Tongue (tissue), 2 donors: ENCODE data around the gene CELF5. TPM values are rescaled to one million over a fixed set of nuclear protein-coding genes. Genes with fewer than 3 reads are reported as not detected.

Experiments used
- DNase-seq: peaks from one replicate; pipeline ENCODE4 v3.0.0-alpha.2; 2015
- total RNA-seq: library from RNA; depleted of rRNA; stranded (reverse); fragments of >200 nt; gene quantifications from one replicate; pipeline ENCODE4 v1.2.3, GENCODE V29; 2014

The CELF5 gene
- total RNA-seq, 1 donor from 2014 or later, result 0.10 TPM

GRCh38 chr19:3243819-3244700 is 19.6 kb downstream of the CELF5 start:
- DNase-seq, result peak; percentile 85

DNA sequence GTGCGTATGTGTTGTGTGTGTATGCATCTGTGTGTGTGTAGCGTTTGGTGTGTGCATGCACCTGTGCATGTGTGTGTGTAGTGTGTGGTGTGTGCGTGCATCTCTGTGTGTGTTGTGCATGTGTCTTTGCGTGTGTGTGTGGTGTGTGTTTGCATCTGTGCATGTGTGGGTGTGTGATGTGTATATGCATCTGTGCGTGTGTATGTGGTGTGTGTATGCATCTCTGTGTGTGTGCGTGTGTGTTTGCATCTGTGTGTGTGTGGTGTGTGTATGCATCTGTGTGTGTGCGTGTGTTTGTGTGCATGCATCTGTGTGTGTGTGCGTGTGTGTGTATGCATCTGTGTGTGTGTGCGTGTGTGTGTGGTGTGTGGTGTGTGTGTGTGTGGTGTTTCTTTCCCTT is 20.6 kb downstream of the CELF5 start:
- no peak for DNase-seq

DNA sequence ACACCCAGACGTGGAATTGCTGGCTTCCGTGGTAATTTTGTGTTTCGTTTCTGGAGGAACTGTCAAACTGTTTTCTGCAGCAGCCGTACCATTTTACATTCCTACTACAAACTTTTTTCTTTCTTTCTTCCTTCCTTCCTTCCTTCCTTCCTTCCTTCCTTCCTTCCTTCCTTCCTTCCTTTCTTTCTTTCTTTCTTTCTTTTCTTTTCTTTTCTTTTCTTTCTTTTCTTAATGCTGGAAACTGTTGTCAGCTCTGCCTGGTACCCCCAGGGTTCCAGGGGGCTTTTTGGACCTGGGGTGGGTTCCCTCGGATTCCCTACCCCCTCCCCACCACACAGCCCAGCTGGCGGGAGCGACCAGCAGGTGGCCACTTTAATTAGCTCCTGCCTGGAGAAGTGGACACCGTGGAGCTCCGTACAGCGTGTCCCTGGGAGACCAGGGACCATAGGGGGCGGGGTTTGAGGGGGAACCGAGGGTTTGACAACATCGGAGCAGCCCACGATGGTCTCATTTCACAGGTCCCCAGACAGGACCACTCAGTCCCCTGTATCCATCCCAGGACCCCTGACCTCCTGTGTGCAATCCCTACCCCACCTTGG is 24.4 kb downstream of the CELF5 start:
- no peak for DNase-seq

DNA sequence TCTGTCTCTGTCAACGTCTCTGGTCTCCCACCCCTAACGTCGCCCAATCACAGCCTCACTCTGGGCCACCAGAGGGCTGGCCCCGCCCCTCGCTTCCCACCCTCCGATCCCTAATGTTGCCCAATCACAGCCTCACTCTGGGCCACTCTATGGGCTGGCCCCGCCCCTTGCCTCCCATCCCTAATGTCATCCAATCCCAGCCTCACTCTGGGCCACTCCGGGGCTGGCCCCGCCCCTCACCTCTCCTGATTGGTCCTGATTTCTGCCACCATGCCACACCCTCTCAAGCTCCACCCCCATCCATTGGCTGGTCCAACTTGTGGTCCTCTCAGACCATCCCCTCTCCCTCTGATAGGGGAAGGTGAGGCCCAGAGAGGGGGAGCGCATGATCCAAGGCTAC is 24.9 kb downstream of the CELF5 start:
- DNase-seq, result no peak

DNA sequence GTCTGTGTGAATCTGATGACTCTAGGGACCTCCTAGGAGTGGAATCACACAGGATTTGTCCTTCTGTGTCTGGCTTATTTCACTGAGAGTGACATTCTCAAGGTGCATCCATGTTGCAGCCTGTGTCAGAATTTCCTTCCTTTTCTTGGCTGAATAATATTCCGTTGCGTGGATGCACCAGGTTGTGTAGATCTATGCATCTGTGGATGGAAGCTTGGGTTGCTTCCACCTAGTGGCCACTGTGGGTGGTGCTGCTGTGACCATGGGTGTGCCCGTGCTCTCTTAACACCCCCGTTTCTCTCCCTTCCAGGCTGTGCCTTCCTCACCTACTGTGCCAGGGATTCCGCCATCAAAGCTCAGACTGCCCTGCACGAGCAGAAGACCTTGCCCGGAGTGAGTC is 26.2 kb downstream of the CELF5 start:
- DNase-seq, result no peak

GRCh38 chr19:3251229-3251628 is 26.8 kb downstream of the CELF5 start:
- no peak for DNase-seq

GRCh38 chr19:3252650-3253049 is 28.2 kb downstream of the CELF5 start:
- no peak for DNase-seq

DNA sequence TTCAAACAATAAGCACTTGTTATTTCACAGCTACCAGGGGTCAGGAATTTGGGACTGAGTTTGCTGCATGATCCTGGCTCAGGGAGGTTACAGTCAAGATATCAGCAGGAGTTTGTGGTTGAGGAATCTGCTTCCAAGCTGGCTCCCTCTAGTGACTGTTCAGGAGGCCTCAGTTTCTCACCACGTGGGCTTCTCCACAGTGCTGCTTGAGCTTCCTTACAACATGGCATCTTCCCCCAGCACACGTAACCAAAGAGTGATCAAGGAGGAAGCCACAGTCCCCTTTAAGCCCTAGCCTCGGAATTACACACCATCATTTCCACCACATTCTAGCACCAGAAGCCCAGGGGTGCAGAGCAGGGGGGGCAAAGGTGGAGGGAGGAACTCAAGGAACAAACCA is 28.8 kb downstream of the CELF5 start:
- DNase-seq, result no peak

DNA sequence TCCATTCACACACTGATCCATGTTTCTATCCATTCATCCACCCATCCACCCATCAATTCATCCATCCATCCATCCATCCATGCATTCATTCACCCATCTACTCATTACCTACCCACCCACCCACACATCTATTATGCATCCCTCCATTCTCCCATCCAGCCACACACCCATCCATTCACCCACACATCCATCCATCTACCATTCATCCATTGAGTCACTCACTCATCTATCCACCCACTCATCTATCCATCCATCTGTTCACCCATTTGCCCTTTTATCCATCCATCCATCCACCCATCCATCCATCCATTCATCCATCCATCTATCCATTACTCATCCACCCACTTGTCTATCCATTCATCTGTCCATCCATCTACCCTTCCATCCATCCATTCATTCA is 30.1 kb downstream of the CELF5 start:
- DNase-seq, result no peak

DNA sequence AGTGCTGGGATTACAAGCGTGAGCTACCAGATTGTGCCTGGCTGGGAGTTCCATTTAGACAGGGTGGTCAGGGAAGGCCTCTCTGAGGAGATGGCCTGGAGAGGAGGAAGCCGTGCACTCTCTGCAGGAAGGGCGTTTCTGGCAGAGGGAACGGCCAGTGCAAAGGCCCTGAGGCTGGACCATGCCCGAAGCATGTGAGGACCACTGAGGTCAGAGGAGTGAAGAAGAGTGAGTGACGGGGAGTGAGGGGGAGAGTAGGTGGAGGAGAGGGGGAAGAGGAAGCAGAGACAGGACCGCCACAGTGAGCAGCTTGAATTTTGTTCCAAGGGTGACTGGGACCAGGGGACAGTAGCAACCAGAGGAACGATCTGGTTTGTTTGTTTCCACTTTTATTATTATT is 32.6 kb downstream of the CELF5 start:
- no peak for DNase-seq

DNA sequence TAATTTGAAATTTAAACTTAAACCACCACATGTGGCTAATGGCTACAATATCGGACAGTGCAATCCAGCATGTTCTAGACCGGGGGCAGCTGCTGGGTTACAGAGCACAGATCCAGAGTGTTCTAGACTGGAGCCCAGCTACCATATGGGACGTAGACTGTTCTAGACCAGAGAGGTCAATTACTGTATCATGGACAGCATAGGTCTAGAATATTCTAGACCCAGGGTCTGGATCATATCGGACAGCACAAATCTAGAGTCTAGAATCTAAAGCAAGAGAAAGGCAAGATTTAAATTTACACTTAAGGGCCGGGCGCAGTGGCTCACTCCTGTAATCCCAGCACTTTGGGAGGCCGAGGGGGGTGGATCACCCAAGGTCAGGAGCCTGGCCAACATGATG is 37.9 kb downstream of the CELF5 start:
- DNase-seq, result no peak

DNA sequence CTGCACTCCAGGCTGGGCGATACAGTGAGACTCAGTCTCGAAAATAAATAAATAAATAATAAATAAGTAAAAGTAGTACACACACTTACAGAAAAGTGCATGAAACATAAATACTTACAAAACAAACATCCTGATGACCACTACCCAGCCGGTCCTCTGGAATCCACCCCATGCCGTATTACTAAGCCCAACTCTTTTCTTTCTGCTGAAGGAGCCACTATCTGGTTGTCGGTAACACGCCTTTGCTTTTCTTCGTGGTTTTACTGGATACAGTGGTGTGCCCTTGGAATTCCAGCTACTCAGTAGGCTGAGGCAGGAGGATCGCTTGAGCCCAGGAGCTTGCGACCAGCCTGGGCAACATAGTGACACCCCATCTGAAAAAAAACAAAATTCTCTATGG is 39.4 kb downstream of the CELF5 start:
- DNase-seq, result no peak

- DNase-seq, result no peak
Observed at GRCh38 chr19:3265432-3265831, 41.0 kb downstream of the CELF5 start.

DNA sequence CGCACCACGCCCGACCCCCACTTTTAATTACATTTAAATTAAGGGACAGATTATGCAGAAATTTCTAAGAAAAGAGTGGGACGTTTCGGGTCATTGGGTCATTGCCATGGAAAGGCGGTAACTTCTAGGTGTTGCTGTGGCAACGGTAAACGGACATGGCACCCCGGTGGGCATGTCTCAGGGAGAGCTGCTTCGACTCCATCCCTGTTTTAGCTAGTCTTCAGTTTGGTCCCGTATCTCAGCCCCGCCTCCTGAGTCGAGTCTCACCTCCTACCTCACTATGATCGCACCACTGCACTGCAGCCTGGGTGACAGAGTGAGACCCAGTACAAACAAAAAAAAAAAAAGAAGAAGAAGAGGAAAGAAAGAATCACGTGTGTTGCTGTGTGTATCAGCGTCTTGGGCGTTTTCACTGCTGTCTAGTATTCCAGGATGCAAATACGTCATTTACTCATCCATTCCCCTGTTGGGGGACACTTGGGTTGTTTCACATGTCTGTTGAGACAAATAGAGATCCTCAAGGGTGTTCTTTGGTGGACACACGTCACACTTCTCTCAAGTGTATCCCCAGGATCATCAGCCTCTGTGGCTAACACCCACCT is 41.7 kb downstream of the CELF5 start:
- DNase-seq, result no peak

DNA sequence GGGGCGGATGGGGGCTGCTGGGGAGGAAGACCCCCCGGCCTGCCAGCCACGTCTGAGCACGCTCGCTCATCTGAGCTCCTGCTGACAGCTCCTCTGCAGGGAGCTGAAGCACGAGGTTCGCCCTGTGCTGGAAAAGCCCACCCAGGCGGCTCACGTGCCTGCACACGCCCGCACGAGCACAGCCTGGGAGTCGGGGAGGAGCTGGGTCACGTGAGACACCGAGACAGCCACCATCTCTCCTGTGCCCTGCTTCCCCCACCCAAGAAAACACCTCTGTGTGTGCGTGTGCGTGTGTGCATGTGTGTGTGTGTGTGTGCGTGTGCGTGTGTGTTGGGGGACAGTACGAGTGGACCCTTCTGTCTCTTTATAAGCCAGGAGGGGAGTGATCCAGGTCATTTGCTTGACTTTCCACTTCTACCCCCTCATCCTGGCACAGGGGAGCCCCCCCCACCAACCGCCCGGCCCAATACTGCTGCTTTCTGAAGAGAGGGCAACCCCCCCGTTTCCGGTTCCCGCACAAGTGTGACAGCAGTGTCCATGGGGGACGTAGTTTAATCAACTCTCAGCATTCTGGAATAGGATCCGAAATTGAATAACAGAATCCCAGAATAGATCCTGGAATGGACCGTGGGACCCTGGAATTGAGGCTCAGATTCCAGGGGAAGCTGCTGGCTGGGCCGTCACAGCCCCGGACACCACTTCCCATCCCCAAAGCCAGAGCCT is 42.5 kb downstream of the CELF5 start:
- peak; percentile 44 for DNase-seq

GRCh38 chr19:3268326-3268725 is 43.9 kb downstream of the CELF5 start:
- no peak for DNase-seq

- DNase-seq, result no peak
Observed at GRCh38 chr19:3268763-3269162, 44.3 kb downstream of the CELF5 start.

- no peak for DNase-seq
Observed at GRCh38 chr19:3269916-3270671, 45.6 kb downstream of the CELF5 start.

DNA sequence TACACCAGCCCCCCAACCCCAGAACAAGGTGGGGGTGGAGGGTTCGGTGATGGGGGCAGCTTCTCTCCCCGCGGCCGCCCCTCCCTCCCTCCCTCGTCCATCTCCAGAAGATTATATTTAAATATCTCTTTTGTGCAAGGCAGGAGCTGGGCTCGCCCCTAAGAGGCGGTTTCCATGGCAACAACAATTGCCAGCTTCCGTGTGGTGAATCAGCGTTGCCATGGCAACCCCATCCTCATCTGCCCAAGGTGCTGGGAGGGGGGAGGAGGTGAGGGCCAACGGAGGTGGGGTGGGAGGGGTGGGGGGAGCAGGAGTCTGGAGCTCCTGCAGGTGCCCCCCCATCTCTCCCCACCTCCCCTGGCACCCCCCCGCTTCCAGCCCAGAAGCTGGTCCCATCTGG is 46.4 kb downstream of the CELF5 start:
- peak; percentile 44 for DNase-seq

- no peak for DNase-seq
Observed at GRCh38 chr19:3272401-3272931, 48.0 kb downstream of the CELF5 start.

DNA sequence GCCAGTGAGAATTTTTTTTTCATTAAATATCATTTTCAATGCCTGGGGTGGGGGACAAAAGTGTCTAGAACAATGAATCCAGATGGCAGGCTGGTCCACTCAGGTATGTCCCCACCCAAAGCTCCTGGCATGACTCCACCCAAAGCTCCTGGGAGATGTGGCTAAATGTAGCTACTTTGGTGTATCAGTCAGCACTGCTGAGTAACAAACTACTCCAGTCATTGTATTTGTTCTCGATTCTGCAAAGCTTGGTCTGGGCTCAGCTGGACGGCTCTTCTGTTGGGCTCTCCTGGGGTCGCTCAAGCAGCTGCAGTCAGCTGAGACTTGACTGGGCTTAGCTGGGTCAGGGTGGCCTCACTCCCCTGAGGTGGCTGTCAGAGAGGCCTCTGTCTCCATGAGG is 48.5 kb downstream of the CELF5 start:
- no peak for DNase-seq
